T-helper 1 cell treated with Interleukin-12 subunit alpha and Interleukin-12 subunit beta and Interleukin-4 antibody, amounts not matched to agents 30 μg/mL and 1 μg/mL, for 36 hours (primary cell): ENCODE measurements around the gene IRS1.
A peak's percentile ranks its signal among the peaks of the same experiment; 100 is the strongest.

ENCODE experiments used
- H3K27ac Mint-ChIP-seq: one replicate; pipeline ENCODE4 v1.8.0; 2021; ENCODE audit warnings: mild to moderate bottlenecking, mixed read lengths
- H3K27me3 Mint-ChIP-seq: one replicate; pipeline ENCODE4 v1.8.0; 2021; ENCODE audit warnings: low read depth, mixed read lengths
- H3K36me3 Mint-ChIP-seq: one replicate; pipeline ENCODE4 v1.8.0; 2021; ENCODE audit warnings: low read depth, mixed read lengths
- H3K4me1 Mint-ChIP-seq: one replicate; pipeline ENCODE4 v1.8.0; 2021; ENCODE audit warnings: low read depth, mixed read lengths
- H3K4me3 Mint-ChIP-seq: one replicate; pipeline ENCODE4 v1.8.0; 2021; ENCODE audit warnings: mild to moderate bottlenecking, moderate library complexity, mixed read lengths
- H3K9me3 Mint-ChIP-seq: one replicate; pipeline ENCODE4 v1.8.0; 2021; ENCODE audit warnings: mixed read lengths

The IRS1 gene

DNA sequence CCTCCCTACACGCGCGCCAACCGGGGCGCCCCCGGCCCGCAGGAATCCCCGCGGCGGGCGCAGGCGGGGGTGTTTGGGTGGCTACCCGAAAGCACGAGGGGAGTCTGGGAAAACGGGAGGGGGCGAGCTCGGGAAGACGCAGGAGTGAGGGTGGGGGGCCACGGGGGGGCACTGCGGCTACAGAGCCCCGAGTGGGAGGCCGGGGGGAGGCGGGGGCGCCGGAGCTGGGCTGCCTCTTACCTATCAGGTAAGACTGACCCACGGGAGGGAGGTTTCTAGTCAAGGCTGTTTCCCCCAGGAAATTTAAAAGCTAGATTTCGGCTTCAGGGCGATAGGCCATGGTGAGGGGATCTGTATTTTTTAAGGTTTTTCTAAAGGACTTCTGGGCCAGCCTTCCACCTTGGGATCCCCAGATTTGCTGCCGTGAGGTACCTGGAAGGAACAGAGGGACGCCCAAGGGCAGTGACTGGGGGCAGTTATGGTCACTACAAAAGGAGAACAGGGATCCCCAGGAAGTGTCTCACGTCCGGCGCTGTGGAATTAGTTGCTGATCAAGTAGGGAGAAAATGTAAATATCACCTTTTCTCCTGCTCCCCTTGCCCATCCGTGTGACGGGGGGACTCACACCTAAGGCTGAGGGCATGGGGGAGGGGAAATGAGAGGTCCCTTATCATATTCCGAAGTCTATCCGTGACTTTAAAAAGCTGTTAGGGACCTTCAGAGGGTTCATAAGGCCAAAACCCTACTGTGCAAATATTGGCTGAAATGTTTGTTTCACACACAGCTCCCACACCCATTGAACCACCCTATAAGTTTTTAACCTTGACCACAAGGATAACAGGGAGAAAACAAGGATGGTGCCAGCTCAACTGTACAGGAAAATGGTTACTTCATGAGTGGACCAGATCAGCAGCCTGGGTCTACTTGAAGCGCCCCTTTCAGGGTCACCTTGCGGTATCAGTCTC, 638 bp upstream of the IRS1 start:
- Mint-ChIP-seq H3K9me3 (no peaks in the 10 kb centered on the region), H3K4me3 (peak overlapping the region; percentile 69), H3K27me3 (peaks cover 22% of the 10 kb centered on the region), H3K27ac (peak overlapping the region; percentile 73), H3K4me1 (peaks cover 26% of the 10 kb centered on the region), H3K36me3 (peaks cover 2% of the 10 kb centered on the region)

DNA sequence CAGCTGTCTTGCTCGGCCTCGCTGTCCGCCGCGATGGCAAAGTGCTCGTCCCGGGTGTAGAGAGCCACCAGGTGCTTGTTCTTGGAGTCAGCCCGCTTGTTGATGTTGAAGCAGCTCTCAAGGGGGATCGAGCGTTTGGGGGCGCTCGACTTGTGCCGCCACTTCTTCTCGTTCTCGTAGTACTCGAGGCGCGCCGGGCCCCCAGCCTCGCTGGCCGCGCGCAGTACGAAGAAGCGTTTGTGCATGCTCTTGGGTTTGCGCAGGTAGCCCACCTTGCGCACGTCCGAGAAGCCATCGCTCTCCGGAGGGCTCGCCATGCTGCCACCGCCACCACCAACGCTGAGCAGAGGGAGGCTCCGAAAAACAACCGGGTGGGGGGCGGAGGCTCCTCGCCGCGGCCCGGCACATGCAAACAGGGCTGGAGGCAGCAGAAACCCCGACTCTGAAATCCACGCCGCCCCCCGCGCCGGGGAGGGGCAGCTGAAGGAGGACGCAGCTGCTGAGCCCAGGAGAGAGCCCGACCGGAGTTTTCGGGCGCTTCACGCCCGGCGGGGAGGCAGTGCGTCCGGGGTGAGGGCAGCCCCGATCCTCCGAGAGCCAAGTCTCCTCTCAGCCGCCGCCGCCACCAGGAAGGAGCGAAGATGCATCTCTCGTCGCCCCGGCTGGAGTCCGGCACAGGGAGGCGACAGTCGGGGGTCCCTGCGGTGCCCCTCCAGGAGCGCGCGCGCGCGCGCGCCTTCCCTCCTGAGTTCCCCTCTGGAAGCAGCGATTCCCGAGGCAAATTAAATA, 1.0 kb downstream of the IRS1 start:
- Mint-ChIP-seq H3K4me1 (peaks cover 35% of the 10 kb centered on the region), H3K9me3 (no peaks in the 10 kb centered on the region), H3K36me3 (peaks cover 3% of the 10 kb centered on the region), H3K4me3 (peak overlapping the region; percentile 81), H3K27ac (peak overlapping the region; percentile 75), H3K27me3 (peaks cover 6% of the 10 kb centered on the region)

DNA sequence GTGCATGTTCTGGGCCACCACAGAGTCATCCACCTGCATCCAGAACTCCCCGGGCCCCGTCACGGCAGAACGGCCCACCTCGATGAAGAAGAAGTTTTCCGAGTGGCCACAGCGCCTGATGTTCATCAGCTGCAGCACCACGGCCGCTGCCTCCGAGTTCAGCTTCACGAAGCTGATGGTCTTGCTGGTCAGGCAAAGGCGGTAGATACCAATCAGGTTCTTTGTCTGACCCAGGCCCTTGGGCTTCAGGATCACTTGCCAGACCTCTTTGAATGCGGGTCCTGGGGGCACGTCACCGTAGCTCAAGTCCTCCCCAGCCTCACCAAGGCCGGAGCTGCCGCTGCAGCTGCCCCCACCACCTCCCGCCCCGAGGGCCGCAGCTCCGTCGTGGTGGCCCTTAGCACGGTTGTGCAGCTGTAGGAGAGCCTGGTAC, 1.6 kb downstream of the IRS1 start:
- Mint-ChIP-seq H3K36me3 (peaks cover 3% of the 10 kb centered on the region), H3K4me1 (peaks cover 40% of the 10 kb centered on the region), H3K9me3 (no peaks in the 10 kb centered on the region), H3K4me3 (peak overlapping the region; percentile 81), H3K27me3 (peaks cover 6% of the 10 kb centered on the region), H3K27ac (no peak overlapping the region)

DNA sequence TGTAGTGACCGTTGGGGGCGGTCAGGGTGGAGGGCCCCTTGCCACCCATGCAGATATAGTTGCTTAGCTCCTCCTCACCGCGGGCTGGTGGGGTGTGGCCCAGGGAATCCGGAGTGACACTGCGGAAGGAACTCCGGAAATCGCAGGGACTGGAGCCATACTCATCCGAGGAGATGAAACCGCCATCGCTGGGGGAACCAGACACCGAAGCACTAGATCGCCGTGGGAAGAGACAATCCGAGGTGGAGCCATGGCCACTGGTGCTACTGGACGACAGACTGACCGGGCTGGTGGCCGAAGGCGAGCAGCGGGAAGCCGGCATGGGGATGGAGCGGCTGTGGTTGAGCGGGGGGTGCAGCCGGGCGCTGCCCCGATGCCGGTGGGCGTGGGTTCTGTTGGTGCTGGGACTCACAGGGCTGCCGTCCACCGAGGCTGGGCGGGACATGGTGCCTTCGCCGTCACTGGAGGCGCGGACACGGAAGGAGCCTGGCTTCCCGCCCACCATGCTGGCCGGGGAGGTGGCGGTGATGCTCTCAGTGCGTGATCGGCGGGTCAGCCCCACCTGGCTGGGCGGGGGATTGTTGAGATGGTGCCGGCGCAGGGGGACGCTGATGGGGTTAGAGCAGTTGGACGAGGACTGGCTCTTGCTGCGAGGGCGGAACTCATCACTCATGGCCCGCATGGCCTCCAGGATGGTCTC, 2.2 kb downstream of the IRS1 start:
- peak overlapping the region; percentile 50 for H3K4me3 Mint-ChIP-seq
- peaks cover 41% of the 10 kb centered on the region for H3K4me1 Mint-ChIP-seq
- peaks cover 2% of the 10 kb centered on the region for H3K27me3 Mint-ChIP-seq
- no peaks in the 10 kb centered on the region for H3K9me3 Mint-ChIP-seq
- no peak overlapping the region for H3K27ac Mint-ChIP-seq
- peaks cover 4% of the 10 kb centered on the region for H3K36me3 Mint-ChIP-seq

DNA sequence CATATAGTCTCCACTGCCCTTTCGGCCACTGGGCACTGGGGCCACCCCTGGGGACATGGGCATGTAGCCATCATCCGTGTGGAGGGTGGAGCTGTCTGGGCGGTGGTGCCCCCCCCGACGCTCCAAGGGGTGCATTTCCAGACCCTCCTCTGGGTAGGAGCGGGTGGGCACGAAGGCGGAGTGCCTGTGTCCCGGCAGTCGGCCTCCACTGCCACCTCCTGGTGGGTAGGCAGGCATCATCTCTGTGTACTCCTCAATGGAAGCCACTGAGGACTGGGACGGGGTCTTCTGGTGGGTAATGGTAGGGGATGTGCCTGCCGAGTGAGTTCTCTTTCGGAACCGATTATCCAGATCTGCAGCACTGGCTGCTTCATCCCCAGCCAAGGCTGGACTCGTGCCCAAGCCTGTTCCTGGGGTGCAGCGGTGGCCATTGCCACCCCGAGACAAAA, 2.8 kb downstream of the IRS1 start:
- H3K36me3 Mint-ChIP-seq = peaks cover 8% of the 10 kb centered on the region
- peak overlapping the region; percentile 50 for H3K4me3 Mint-ChIP-seq
- H3K27me3 Mint-ChIP-seq = no peaks in the 10 kb centered on the region
- no peak overlapping the region for H3K27ac Mint-ChIP-seq
- H3K9me3 Mint-ChIP-seq = no peaks in the 10 kb centered on the region
- H3K4me1 Mint-ChIP-seq = peaks cover 43% of the 10 kb centered on the region

DNA sequence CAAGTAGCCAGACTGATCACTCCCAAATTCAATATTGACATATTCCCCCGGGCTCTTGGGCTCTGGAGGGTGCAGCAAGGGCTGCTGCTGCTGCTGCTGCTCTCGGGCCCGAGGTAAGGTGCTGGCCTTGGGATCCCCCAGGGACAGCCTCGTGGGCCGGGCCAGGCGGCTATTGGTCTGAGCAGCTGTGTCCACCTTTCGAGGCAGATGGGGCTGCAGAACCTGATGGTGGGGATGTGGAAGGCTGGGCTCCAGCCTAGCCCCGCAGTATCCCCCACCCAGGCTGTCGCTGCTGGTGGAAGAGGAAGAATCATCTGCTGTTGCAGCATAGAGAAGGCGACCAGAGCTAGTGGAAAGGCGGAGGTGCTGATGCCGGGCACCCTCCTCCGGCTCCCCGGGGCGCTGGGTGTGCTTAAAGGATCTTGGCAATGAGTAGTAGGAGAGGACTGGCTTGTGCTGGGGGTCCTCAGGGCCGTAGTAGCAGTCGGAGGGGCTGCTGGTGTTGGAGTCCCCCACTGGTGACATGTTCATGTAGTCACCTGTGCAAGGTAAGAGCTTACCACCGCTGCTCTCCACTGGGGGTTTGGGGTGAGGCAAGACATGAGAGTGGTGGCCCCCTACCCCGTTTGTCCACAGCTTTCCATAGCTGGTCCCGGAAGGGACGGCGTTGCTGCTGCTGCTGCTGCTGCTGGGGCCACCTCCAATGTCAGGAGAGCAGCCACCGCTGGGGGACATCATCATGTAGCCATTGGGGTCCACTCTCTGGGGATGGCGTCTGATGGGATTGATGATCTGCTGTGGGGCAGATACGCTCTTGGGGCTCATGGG, 3.4 kb downstream of the IRS1 start:
- Mint-ChIP-seq H3K4me1 (peaks cover 40% of the 10 kb centered on the region), H3K27ac (no peak overlapping the region), H3K36me3 (peaks cover 8% of the 10 kb centered on the region), H3K9me3 (no peaks in the 10 kb centered on the region), H3K27me3 (no peaks in the 10 kb centered on the region), H3K4me3 (peak overlapping the region; percentile 26)

GRCh38 chr2:226795281-226796011, 4.2 kb downstream of the IRS1 start:
- Mint-ChIP-seq H3K36me3 (peaks cover 8% of the 10 kb centered on the region), H3K9me3 (no peaks in the 10 kb centered on the region), H3K4me1 (peaks cover 37% of the 10 kb centered on the region), H3K27me3 (no peaks in the 10 kb centered on the region), H3K27ac (no peak overlapping the region), H3K4me3 (no peak overlapping the region)

- H3K9me3 Mint-ChIP-seq = no peaks in the 10 kb centered on the region
- H3K27me3 Mint-ChIP-seq = no peaks in the 10 kb centered on the region
- H3K36me3 Mint-ChIP-seq = peaks cover 8% of the 10 kb centered on the region
- H3K27ac Mint-ChIP-seq = no peak overlapping the region
- peaks cover 39% of the 10 kb centered on the region for H3K4me1 Mint-ChIP-seq
- H3K4me3 Mint-ChIP-seq = peak overlapping the region; percentile 36
These were observed 4.9 kb downstream of the IRS1 start for GRCh38 chr2:226794751-226795171.

DNA sequence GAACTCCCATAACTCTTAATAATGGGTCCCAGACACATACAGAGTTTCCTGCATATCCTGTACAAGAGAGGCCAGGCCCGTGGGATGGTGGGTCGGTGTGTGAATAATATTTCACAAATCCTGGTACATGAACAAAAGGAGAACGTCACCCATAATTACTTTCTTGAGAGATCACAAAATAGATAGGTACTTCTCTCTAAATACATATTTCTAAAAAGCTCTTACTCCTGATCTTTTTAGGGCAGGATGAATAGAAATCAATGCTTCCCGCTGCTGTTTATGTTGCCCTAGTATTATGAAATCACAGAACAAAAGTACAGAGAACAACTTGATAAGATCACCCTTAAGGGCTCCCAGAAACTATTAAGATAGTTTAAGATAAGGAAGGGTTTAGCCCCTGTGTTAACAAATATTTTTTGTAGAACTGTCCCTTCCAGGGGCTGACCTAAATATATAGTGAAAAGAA, 5.4 kb downstream of the IRS1 start:
- Mint-ChIP-seq H3K4me1 (peaks cover 42% of the 10 kb centered on the region), H3K36me3 (peaks cover 10% of the 10 kb centered on the region), H3K4me3 (peak overlapping the region; percentile 36), H3K9me3 (no peaks in the 10 kb centered on the region), H3K27ac (no peak overlapping the region), H3K27me3 (no peaks in the 10 kb centered on the region)

- Mint-ChIP-seq H3K4me3 (no peak overlapping the region), H3K4me1 (peaks cover 48% of the 10 kb centered on the region), H3K36me3 (peaks cover 10% of the 10 kb centered on the region), H3K27me3 (no peaks in the 10 kb centered on the region), H3K9me3 (no peaks in the 10 kb centered on the region), H3K27ac (no peak overlapping the region)
These were observed 6.0 kb downstream of the IRS1 start for GRCh38 chr2:226793646-226794045.

GRCh38 chr2:226792155-226792881, 7.3 kb downstream of the IRS1 start:
- H3K27ac Mint-ChIP-seq = peak overlapping the region; percentile 77
- H3K36me3 Mint-ChIP-seq = peaks cover 12% of the 10 kb centered on the region
- no peaks in the 10 kb centered on the region for H3K9me3 Mint-ChIP-seq
- peaks cover 50% of the 10 kb centered on the region for H3K4me1 Mint-ChIP-seq
- H3K27me3 Mint-ChIP-seq = no peaks in the 10 kb centered on the region
- H3K4me3 Mint-ChIP-seq = peak overlapping the region; percentile 75

- peaks cover 16% of the 10 kb centered on the region for H3K36me3 Mint-ChIP-seq
- no peaks in the 10 kb centered on the region for H3K9me3 Mint-ChIP-seq
- H3K27ac Mint-ChIP-seq = peak overlapping the region; percentile 98
- H3K4me1 Mint-ChIP-seq = peaks cover 50% of the 10 kb centered on the region
- no peaks in the 10 kb centered on the region for H3K27me3 Mint-ChIP-seq
- peak overlapping the region; percentile 89 for H3K4me3 Mint-ChIP-seq
These were observed 8.0 kb downstream of the IRS1 start for GRCh38 chr2:226791487-226792081.
